Mesothelial cell of epicardium (in vitro differentiated cells): ENCODE data around the gene MSANTD3. TPM values are rescaled to one million over a fixed set of nuclear protein-coding genes. Genes with fewer than 3 reads are reported as not detected.

ENCODE experiments used
- DNase-seq, 2 experiments: peaks; one replicate each; pipeline ENCODE4 v3.0.0; 2021; ENCODE audit warnings: low spot score in 2 of 2; ENCODE audit not compliant: unreplicated experiment in 2 of 2
- H3K27ac Mint-ChIP-seq: 2 replicates; pipeline ENCODE4 v1.8.0; 2021; ENCODE audit warnings: mixed read lengths
- H3K27me3 Mint-ChIP-seq: 2 replicates; pipeline ENCODE4 v1.8.0; 2021; ENCODE audit warnings: low read depth, mixed read lengths
- H3K36me3 Mint-ChIP-seq: 2 replicates; pipeline ENCODE4 v1.8.0; 2021; ENCODE audit warnings: mixed read lengths
- H3K4me1 Mint-ChIP-seq: 2 replicates; pipeline ENCODE4 v1.8.0; 2021; ENCODE audit warnings: mixed read lengths
- H3K4me3 Mint-ChIP-seq: 2 replicates; pipeline ENCODE4 v1.8.0; 2021; ENCODE audit warnings: mild to moderate bottlenecking, moderate library complexity, mixed read lengths
- H3K9me3 Mint-ChIP-seq: 2 replicates; pipeline ENCODE4 v1.8.0; 2021; ENCODE audit warnings: mixed read lengths
- total RNA-seq: library from RNA; stranded (reverse); gene quantifications from 3 replicates; pipeline ENCODE4 v1.2.1, GENCODE V29; 2021
- TF ChIP-seq, protein P1 (sequence below): fragments of 200-600 bp; sonication (generic); IDR thresholded peaks from one replicate; pipeline ENCODE4 v1.5.0; 2021; ENCODE audit warnings: antibody characterized with exemption; ENCODE audit not compliant: unreplicated experiment

Gene MSANTD3
- total RNA-seq, 1 donor from 2014 or later = 35.4 TPM

DNA sequence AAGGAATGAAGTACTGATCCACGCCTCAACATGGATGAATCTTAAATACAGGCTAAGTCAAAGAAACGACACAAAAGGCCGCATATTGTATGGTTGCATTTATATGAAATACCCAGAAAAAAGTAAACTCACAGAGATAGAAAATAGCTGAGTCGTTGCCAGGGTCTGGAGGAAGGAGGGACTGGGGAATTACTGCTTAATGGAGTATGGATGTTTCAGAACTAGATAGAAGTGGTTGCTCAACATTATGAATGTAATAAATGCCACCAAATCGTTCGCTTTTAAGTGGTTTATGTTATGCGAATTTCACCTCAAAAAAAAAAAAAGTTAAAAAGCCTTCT, 784 bp upstream of the MSANTD3 start:
- DNase-seq = no peak
- H3K36me3 Mint-ChIP-seq = peaks cover 4% of the 10 kb centered on the region
- H3K9me3 Mint-ChIP-seq = no peaks in the 10 kb centered on the region
- H3K4me3 Mint-ChIP-seq = peak overlapping the region; percentile 90
- TF ChIP-seq, protein P1, sequence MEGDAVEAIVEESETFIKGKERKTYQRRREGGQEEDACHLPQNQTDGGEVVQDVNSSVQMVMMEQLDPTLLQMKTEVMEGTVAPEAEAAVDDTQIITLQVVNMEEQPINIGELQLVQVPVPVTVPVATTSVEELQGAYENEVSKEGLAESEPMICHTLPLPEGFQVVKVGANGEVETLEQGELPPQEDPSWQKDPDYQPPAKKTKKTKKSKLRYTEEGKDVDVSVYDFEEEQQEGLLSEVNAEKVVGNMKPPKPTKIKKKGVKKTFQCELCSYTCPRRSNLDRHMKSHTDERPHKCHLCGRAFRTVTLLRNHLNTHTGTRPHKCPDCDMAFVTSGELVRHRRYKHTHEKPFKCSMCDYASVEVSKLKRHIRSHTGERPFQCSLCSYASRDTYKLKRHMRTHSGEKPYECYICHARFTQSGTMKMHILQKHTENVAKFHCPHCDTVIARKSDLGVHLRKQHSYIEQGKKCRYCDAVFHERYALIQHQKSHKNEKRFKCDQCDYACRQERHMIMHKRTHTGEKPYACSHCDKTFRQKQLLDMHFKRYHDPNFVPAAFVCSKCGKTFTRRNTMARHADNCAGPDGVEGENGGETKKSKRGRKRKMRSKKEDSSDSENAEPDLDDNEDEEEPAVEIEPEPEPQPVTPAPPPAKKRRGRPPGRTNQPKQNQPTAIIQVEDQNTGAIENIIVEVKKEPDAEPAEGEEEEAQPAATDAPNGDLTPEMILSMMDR = no peak
- H3K27me3 Mint-ChIP-seq = no peaks in the 10 kb centered on the region
- peaks cover 30% of the 10 kb centered on the region for H3K4me1 Mint-ChIP-seq
- peak overlapping the region; percentile 97 for H3K27ac Mint-ChIP-seq

GRCh38 chr9:100427366-100428263, 672 bp downstream of the MSANTD3 start:
- H3K4me3 Mint-ChIP-seq = peak overlapping the region; percentile 82
- no peaks in the 10 kb centered on the region for H3K27me3 Mint-ChIP-seq
- H3K27ac Mint-ChIP-seq = peak overlapping the region; percentile 68
- peaks cover 4% of the 10 kb centered on the region for H3K36me3 Mint-ChIP-seq
- TF ChIP-seq, protein P1 = no peak
- H3K4me1 Mint-ChIP-seq = peaks cover 30% of the 10 kb centered on the region
- H3K9me3 Mint-ChIP-seq = no peaks in the 10 kb centered on the region
- peak; percentile 40 to 67 for DNase-seq

DNA sequence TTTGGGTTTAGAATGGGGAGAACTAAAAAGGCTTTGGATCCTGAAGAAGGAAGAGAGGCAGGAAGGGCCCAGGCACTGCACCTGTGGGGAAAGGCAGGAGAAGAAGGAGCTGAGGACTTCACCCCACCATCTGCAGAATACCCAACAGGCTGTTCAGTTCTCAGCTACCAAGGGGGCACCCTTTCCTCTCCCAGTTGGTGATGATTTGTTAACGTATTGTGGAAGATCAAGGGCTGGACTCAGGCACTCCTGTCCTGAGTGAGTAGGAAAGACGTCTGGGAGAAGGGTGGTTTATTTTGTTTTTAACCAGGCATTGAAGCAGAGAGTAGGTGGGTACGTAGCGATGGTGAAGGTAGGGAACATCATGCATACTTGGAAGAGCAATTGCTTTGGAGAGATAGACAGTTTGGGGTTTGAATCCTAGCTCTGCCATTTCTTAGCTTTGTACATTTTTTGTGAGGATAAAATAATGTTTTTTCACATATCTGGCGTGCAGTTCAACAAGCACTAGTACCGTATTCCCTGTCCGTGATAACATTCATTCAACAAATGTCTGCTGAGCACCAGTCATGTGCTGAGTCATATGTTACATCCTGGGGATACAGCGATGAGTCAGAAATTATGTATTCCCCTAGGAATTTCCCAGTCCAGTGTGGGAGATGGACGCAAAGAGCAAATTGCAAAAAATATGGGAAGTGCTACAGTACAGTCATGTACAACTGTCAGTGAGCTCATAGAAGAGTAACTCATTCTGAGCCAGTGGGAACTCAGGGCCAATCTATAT, 2.1 kb downstream of the MSANTD3 start:
- Mint-ChIP-seq H3K4me3 (peak overlapping the region; percentile 34), H3K9me3 (no peaks in the 10 kb centered on the region), H3K36me3 (peaks cover 4% of the 10 kb centered on the region), H3K27ac (peak overlapping the region; percentile 73), H3K27me3 (no peaks in the 10 kb centered on the region), H3K4me1 (peaks cover 32% of the 10 kb centered on the region)
- no peak for DNase-seq
- TF ChIP-seq, protein P1 = no peak

DNA sequence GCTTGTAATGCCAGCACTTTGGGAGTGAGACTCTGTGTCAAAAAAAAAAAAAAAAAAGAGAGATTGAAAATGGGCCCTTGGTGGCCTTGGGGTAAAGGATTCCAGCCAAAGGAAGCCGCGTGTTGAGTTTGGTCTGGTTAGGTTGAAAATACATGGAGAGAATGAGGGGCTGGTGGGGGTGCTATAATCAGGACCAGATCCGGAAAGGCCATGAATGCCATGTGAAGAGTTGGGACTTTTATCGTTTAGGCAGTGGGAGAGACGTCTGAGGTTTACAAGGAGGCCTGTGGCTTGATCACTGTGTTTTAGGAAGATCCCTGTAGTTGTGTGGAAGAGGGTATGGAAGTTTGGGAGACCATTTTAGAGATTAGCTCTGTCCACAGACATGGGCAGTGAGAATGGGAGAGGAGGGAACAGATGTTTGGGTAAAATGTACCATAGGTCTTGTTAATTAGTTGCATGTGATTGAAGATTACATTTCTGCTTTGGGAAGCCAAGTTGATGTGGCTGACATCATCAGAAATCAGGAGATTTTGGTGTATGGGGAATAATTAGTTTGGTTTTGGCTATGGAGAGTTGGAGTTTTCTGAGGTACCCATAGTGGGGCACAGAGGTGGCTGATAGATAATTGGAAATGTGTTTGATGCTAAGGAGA, 3.5 kb downstream of the MSANTD3 start:
- no peaks in the 10 kb centered on the region for H3K27me3 Mint-ChIP-seq
- H3K36me3 Mint-ChIP-seq = peaks cover 4% of the 10 kb centered on the region
- H3K27ac Mint-ChIP-seq = no peak overlapping the region
- no peaks in the 10 kb centered on the region for H3K9me3 Mint-ChIP-seq
- no peak overlapping the region for H3K4me3 Mint-ChIP-seq
- TF ChIP-seq, protein P1 = no peak
- peaks cover 32% of the 10 kb centered on the region for H3K4me1 Mint-ChIP-seq
- no peak for DNase-seq

GRCh38 chr9:100431886-100432285, 4.9 kb downstream of the MSANTD3 start:
- H3K4me1 Mint-ChIP-seq = peaks cover 21% of the 10 kb centered on the region
- peaks cover 4% of the 10 kb centered on the region for H3K36me3 Mint-ChIP-seq
- H3K4me3 Mint-ChIP-seq = no peak overlapping the region
- TF ChIP-seq, protein P1 = no peak
- H3K9me3 Mint-ChIP-seq = no peaks in the 10 kb centered on the region
- no peak for DNase-seq
- no peaks in the 10 kb centered on the region for H3K27me3 Mint-ChIP-seq
- H3K27ac Mint-ChIP-seq = peak overlapping the region; percentile 4
